GM21529 (cell line): ENCODE results near the gene CDH4.
"Not testable (repeated sequence)": the region's sequence is repeated elsewhere in the genome, so short reads cannot be mapped to it uniquely, and the experiment has no call there.

Source experiments
- ATAC-seq: cut with Tn5 transposase; IDR thresholded peaks from one replicate; pipeline ENCODE4 v1.9.1; 2021; ENCODE audit not compliant: unreplicated experiment

The CDH4 gene

GRCh38 chr20:61253264-61253639, 1.2 kb downstream of the CDH4 start:
- ATAC-seq, result no peak

GRCh38 chr20:61253640-61254511, 1.8 kb downstream of the CDH4 start:
- ATAC-seq, result no peak

GRCh38 chr20:61254881-61255626, 3.0 kb downstream of the CDH4 start:
- ATAC-seq, result no peak

GRCh38 chr20:61256365-61256764, 4.3 kb downstream of the CDH4 start:
- ATAC-seq, result no peak

GRCh38 chr20:61256824-61257223, 4.8 kb downstream of the CDH4 start:
- no peak for ATAC-seq

GRCh38 chr20:61257611-61258010, 5.5 kb downstream of the CDH4 start:
- no peak for ATAC-seq

- no peak for ATAC-seq
Observed at GRCh38 chr20:61259741-61260140, 7.7 kb downstream of the CDH4 start.

- ATAC-seq, result no peak
Observed at GRCh38 chr20:61260905-61261304, 8.8 kb downstream of the CDH4 start.

- ATAC-seq, result no peak
Observed at GRCh38 chr20:61262036-61262435, 10.0 kb downstream of the CDH4 start.

GRCh38 chr20:61262514-61262913, 10.5 kb downstream of the CDH4 start:
- no peak for ATAC-seq

- ATAC-seq, result no peak
Observed at GRCh38 chr20:61263084-61263695, 11.1 kb downstream of the CDH4 start.

GRCh38 chr20:61263938-61264337, 11.9 kb downstream of the CDH4 start:
- ATAC-seq, result no peak

GRCh38 chr20:61267241-61267640, 15.2 kb downstream of the CDH4 start:
- no peak for ATAC-seq

GRCh38 chr20:61268024-61268423, 16.0 kb downstream of the CDH4 start:
- no peak for ATAC-seq

- ATAC-seq, result no peak
Observed at GRCh38 chr20:61271312-61272231, 19.5 kb downstream of the CDH4 start.

GRCh38 chr20:61273024-61273423, 21.0 kb downstream of the CDH4 start:
- not testable (repeated sequence) for ATAC-seq

- not testable (repeated sequence) for ATAC-seq
Observed at GRCh38 chr20:61273666-61274065, 21.6 kb downstream of the CDH4 start.

GRCh38 chr20:61274326-61274725, 22.3 kb downstream of the CDH4 start:
- ATAC-seq, result no peak

GRCh38 chr20:61278296-61278695, 26.2 kb downstream of the CDH4 start:
- no peak for ATAC-seq

- no peak for ATAC-seq
Observed at GRCh38 chr20:61279621-61280150, 27.6 kb downstream of the CDH4 start.
